GM18507 (cell line): ENCODE data around the gene PHF2.

ENCODE experiments used
- DNase-seq: peaks from one replicate; pipeline ENCODE4 v3.0.0; 2011; ENCODE audit warnings: low read depth; ENCODE audit not compliant: insufficient read length; ENCODE audit errors: extremely low spot score
- FAIRE-seq: peaks from 2 replicates; lab custom pipeline; 2011; peaks lifted over from hg19 to GRCh38; lab: Jason Lieb, UNC

PHF2 gene

GRCh38 chr9:93645149-93645889 is 68.9 kb downstream of the PHF2 start:
- FAIRE-seq, result no peak

GRCh38 chr9:93645921-93646639 is 69.7 kb downstream of the PHF2 start:
- no peak for DNase-seq
- FAIRE-seq, result no peak

More at GRCh38 chr9:93645149-93645889, 68.9 kb downstream of the PHF2 start:
- no peak for DNase-seq

- no peak for FAIRE-seq
- no peak for DNase-seq
Observed at GRCh38 chr9:93646640-93647178, 70.3 kb downstream of the PHF2 start.

GRCh38 chr9:93648181-93648580 is 71.8 kb downstream of the PHF2 start:
- FAIRE-seq (no peak), DNase-seq (no peak)

GRCh38 chr9:93648836-93649235 is 72.5 kb downstream of the PHF2 start:
- no peak for DNase-seq
- FAIRE-seq, result no peak

GRCh38 chr9:93649610-93650261 is 73.4 kb downstream of the PHF2 start:
- FAIRE-seq (no peak), DNase-seq (no peak)

GRCh38 chr9:93650448-93650847 is 74.1 kb downstream of the PHF2 start:
- no peak for DNase-seq
- FAIRE-seq, result no peak

GRCh38 chr9:93651521-93651950 is 75.2 kb downstream of the PHF2 start:
- no peak for DNase-seq
- FAIRE-seq, result no peak

GRCh38 chr9:93652604-93653592 is 76.5 kb downstream of the PHF2 start:
- FAIRE-seq (no peak), DNase-seq (no peak)

GRCh38 chr9:93653760-93654159 is 77.4 kb downstream of the PHF2 start:
- no peak for DNase-seq
- FAIRE-seq, result no peak

- no peak for FAIRE-seq
- DNase-seq, result no peak
Observed at GRCh38 chr9:93654351-93654961, 78.1 kb downstream of the PHF2 start.

GRCh38 chr9:93655621-93656425 is 79.4 kb downstream of the PHF2 start:
- FAIRE-seq, result no peak

GRCh38 chr9:93656426-93657239 is 80.2 kb downstream of the PHF2 start:
- no peak for FAIRE-seq
- no peak for DNase-seq

More at GRCh38 chr9:93655621-93656425, 79.4 kb downstream of the PHF2 start:
- DNase-seq, result no peak

- FAIRE-seq, result no peak
Observed at GRCh38 chr9:93657331-93658111, 81.1 kb downstream of the PHF2 start.

GRCh38 chr9:93658184-93658925 is 82.0 kb downstream of the PHF2 start:
- no peak for FAIRE-seq
- no peak for DNase-seq

More at GRCh38 chr9:93657331-93658111, 81.1 kb downstream of the PHF2 start:
- no peak for DNase-seq
